GM12891 (cell line): ENCODE measurements around the gene CDH4.

Experiments
- POLR2A ChIP-seq: IDR thresholded peaks from 2 replicates; pipeline ENCODE4 v1.6.1; 2011; ENCODE audit warnings: low read depth, low read length, control low read depth
- POLR2AphosphoS5 ChIP-seq: IDR thresholded peaks from 2 replicates; pipeline ENCODE4 v1.6.1; 2011; ENCODE audit warnings: low read depth, low read length, control low read depth
- TAF1 ChIP-seq: IDR thresholded peaks from 2 replicates; pipeline ENCODE4 v1.6.1; 2011; ENCODE audit warnings: low read depth, low read length, control low read depth

DNA sequence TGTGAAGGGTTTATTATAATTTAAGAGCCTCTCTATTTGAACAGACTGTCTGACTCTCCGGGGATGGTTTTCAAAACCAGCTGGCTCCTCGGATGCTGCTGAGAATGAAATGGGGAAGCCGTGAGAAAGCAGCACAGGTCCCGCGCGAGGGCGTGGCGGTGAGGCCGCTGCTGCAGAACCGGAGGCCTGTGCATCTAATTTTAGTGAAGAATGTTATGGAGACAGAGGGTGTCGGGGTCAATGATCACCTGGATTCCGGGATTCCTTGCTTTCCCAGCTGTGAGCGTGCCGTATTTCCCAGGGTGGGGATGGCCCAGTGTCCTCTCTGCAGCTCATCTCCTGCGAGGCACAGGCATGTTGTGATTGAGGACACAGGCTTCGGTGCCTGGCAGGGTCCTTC lies 348.0 kb downstream of the CDH4 start:
- TF ChIP-seq POLR2A: no peak
- TF ChIP-seq POLR2AphosphoS5: no peak
- TF ChIP-seq TAF1: no peak
